Gastroesophageal sphincter (tissue), 4 donors: Measurements from ENCODE around the gene KLF15. TPM values are rescaled to one million over a fixed set of nuclear protein-coding genes. Genes with fewer than 3 reads are reported as not detected.

Experiments used
- ATAC-seq: fragments of 150-250 bp; one replicate; pipeline ENCODE4 v1.9.1; 2016; ENCODE audit warnings: mild to moderate bottlenecking, moderate library complexity
- H3K27ac ChIP-seq, 4 donors: fragments of 200-600 bp; sonication (generic) in 3 of 4; 1 replicate in 3 of 4; 2 replicates in 1 of 4; pipeline ENCODE4 v1.5.1; 2016 to 2019
- H3K27me3 ChIP-seq: fragments of 200-600 bp; sonication (generic); one replicate; pipeline ENCODE4 v1.5.1; 2019
- H3K36me3 ChIP-seq, 2 donors: fragments of 200-600 bp; sonication (generic); one replicate each; pipeline ENCODE4 v1.5.1; 2019; ENCODE audit warnings: control low read depth in 1 of 2
- H3K4me1 ChIP-seq, 3 donors: fragments of 200-600 bp; sonication (generic); 1 replicate in 2 of 3; 2 replicates in 1 of 3; pipeline ENCODE4 v1.5.1; 2016 to 2019; ENCODE audit warnings: control low read depth in 2 of 3
- H3K4me3 ChIP-seq, 2 donors: fragments of 200-600 bp; sonication (generic); one replicate each; pipeline ENCODE4 v1.5.1; 2019; ENCODE audit warnings: mild to moderate bottlenecking in 1 of 2, moderate library complexity in 1 of 2
- H3K9me3 ChIP-seq, 3 donors: fragments of 200-600 bp; sonication (generic); one replicate each; pipeline ENCODE4 v1.5.1; 2017 to 2019; ENCODE audit warnings: control low read depth in 2 of 3
- EP300 ChIP-seq: sonication (generic); formaldehyde crosslinking; IDR thresholded peaks from one replicate; pipeline ENCODE4 v1.6.1; 2017; ENCODE audit warnings: antibody characterized with exemption, mild to moderate bottlenecking
- POLR2A ChIP-seq, 2 donors: fragments of 450-650 bp; IDR thresholded peaks; one replicate each; pipeline ENCODE4 v1.6.1; 2017; ENCODE audit warnings: antibody characterized with exemption in 2 of 2, mild to moderate bottlenecking in 2 of 2, moderate library complexity in 1 of 2
- POLR2AphosphoS5 ChIP-seq: sonication (generic); formaldehyde crosslinking; IDR thresholded peaks from one replicate; pipeline ENCODE4 v1.6.1; 2017; ENCODE audit warnings: antibody characterized with exemption
- whole genome bisulfite sequencing, 2 donors: methylation state at CpG; one replicate each; pipeline ENCODE4 v1.1.5; 2018; ENCODE audit warnings: low coverage in 1 of 2; 5-methylcytosine and 5-hydroxymethylcytosine counted together
- total RNA-seq, 4 donors: library from RNA; depleted of rRNA; stranded (reverse); fragments of >200 nt; gene quantifications; one replicate each; pipeline ENCODE4 v1.1.0, GENCODE V29; 2016
- TF ChIP-seq, protein P1 (sequence below), 4 experiments: fragments of 200-600 bp in 2 of 4; fragments of 450-650 bp in 2 of 4; sonication (generic) in 1 of 4; IDR thresholded peaks; one replicate each; pipeline ENCODE4 v1.5.1; 2017 to 2019; ENCODE audit warnings: antibody characterized with exemption in 4 of 4, mild to moderate bottlenecking in 2 of 4, moderate library complexity in 2 of 4

Gene KLF15
- total RNA-seq, 4 donors from 2014 or later, result 69.5 to 110 (median 94.0) TPM

- Histone ChIP-seq H3K4me3 (no peak overlapping the region), H3K9me3 (no peaks in the 10 kb centered on the region), H3K27me3 (no peaks in the 10 kb centered on the region), H3K4me1 (peaks cover 0 to 5% (median 0%) of the 10 kb centered on the region in 3 donors), H3K36me3 (no peaks in the 10 kb centered on the region), H3K27ac (no peak overlapping the region)
- ATAC-seq, result no peak
- TF ChIP-seq POLR2AphosphoS5, result no peak
- TF ChIP-seq POLR2A (IDR thresholded peaks at IDR 0.05), result no peak
- TF ChIP-seq, protein P1, sequence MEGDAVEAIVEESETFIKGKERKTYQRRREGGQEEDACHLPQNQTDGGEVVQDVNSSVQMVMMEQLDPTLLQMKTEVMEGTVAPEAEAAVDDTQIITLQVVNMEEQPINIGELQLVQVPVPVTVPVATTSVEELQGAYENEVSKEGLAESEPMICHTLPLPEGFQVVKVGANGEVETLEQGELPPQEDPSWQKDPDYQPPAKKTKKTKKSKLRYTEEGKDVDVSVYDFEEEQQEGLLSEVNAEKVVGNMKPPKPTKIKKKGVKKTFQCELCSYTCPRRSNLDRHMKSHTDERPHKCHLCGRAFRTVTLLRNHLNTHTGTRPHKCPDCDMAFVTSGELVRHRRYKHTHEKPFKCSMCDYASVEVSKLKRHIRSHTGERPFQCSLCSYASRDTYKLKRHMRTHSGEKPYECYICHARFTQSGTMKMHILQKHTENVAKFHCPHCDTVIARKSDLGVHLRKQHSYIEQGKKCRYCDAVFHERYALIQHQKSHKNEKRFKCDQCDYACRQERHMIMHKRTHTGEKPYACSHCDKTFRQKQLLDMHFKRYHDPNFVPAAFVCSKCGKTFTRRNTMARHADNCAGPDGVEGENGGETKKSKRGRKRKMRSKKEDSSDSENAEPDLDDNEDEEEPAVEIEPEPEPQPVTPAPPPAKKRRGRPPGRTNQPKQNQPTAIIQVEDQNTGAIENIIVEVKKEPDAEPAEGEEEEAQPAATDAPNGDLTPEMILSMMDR (IDR thresholded peaks at IDR 0.05), result no peak
- no peak for TF ChIP-seq EP300
- WGBS, 2 donors, result 0 to 74% methylated on average over 1 to 3 of the region's 4 CpGs
Measured at GRCh38 chr3:126314305-126314789, 42.9 kb downstream of the KLF15 start.

DNA sequence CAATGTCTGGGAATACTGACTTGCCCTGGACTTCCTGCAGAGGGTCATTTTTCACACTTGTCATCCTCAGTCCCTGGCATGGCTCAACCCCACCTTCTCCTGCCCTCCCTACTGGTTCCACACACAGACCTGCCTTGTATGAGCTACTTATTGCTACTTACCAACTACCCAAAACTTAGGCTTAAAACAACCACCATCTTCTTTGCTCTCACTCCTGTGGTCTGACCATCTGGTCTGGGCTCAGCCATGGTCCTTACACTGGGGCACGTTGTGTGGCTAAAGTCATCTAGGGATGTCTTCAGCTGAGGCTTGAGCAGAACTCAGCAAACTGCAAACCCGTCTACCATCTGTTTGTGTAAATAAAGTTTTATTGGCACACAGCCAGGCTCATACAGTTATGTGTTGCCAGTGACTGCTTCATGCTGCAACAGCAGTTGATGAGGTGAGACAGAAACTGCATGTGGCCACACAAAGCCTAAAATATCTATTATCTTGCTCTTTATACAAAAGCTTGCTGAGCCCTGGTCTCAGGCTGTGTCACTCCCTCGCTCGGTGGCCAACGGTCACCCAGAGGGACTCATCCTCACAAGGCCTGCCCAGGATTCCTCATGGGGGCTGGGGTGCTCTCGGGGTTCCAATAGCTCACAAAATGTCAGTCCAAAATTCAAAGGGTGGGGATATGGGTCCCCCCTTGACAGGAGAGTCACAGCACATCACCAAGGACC, 43.5 kb downstream of the KLF15 start:
- TF ChIP-seq EP300 (no peak), POLR2A (IDR thresholded peaks at IDR 0.05) (no peak), POLR2AphosphoS5 (no peak)
- TF ChIP-seq, protein P1 (IDR thresholded peaks at IDR 0.05), result no peak
- no peaks in the 10 kb centered on the region for H3K9me3 ChIP-seq
- H3K4me3 ChIP-seq, result no peak overlapping the region
- no peak for ATAC-seq
- 10 to 100% methylated on average over 1 of the region's 6 CpGs for WGBS, 2 donors
- H3K4me1 ChIP-seq, result peaks cover 0 to 5% (median 0%) of the 10 kb centered on the region in 3 donors
- H3K27me3 ChIP-seq, result no peaks in the 10 kb centered on the region
- H3K27ac ChIP-seq, result no peak overlapping the region
- no peaks in the 10 kb centered on the region for H3K36me3 ChIP-seq

DNA sequence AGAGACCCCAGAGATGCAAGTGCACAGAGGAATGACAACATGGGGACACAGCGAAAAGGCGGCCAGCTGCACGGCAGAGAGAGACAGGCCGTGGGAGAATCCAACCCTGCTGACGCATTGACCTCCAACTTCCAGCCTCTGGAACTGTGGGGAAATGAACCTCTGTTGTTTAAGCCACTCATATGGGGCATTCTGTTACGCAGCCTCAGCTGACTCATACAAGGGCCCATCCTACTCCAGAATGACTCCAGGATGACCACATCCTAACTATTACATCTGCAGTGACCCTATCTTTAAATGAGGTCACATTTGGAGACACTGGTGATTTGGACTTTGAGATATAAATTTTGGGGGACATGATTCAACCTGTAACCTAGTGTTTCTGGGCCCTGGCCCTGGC, 44.0 kb downstream of the KLF15 start:
- TF ChIP-seq EP300 (no peak), POLR2AphosphoS5 (no peak), POLR2A (IDR thresholded peaks at IDR 0.05) (no peak)
- TF ChIP-seq, protein P1 (IDR thresholded peaks at IDR 0.05), result no peak
- no peak overlapping the region for H3K27ac ChIP-seq
- H3K27me3 ChIP-seq, result no peaks in the 10 kb centered on the region
- WGBS, 2 donors, result 91 to 96% methylated on average over 5 of the region's 6 CpGs
- no peak for ATAC-seq
- H3K36me3 ChIP-seq, result no peaks in the 10 kb centered on the region
- peaks cover 0 to 5% (median 0%) of the 10 kb centered on the region in 3 donors for H3K4me1 ChIP-seq
- H3K4me3 ChIP-seq, result no peak overlapping the region
- H3K9me3 ChIP-seq, result no peaks in the 10 kb centered on the region

DNA sequence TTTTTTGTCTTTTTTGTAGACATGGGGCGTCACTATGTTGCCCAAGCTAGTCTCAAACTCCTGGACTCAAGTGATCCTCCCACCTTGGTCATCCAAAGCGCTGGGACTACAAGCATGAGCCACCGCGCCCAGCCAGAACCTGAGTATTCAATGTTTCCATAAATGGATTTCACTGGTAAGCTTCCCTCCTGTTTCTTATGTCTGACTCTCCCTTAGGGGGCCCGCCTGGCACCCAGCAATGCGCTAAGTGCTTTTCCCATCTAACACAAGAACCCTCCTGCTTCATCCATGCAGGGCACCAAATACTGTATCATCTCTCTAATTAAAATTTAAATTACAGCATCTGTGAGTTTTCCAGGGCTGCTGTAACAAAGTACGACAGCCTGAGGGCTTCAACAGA, 44.9 kb downstream of the KLF15 start:
- H3K9me3 ChIP-seq, result no peaks in the 10 kb centered on the region
- TF ChIP-seq, protein P1 (IDR thresholded peaks at IDR 0.05), result no peak
- TF ChIP-seq EP300 (no peak), POLR2A (IDR thresholded peaks at IDR 0.05) (no peak), POLR2AphosphoS5 (no peak)
- no peak overlapping the region for H3K4me3 ChIP-seq
- peaks cover 0 to 5% (median 0%) of the 10 kb centered on the region in 3 donors for H3K4me1 ChIP-seq
- H3K27me3 ChIP-seq, result no peaks in the 10 kb centered on the region
- no peak overlapping the region for H3K27ac ChIP-seq
- H3K36me3 ChIP-seq, result no peaks in the 10 kb centered on the region
- WGBS, 2 donors, result 94 to 99% methylated on average over 7 of the region's 7 CpGs
- ATAC-seq, result no peak
